Coronary artery (tissue), 2 donors: ENCODE results near the gene CCDC63.
A peak's percentile ranks its signal among the peaks of the same experiment; 100 is the strongest.

ENCODE experiments used
- DNase-seq: peaks from one replicate; pipeline ENCODE4 v3.0.0-alpha.2; 2017; ENCODE audit warnings: low spot score
- H3K27ac ChIP-seq, 2 donors: fragments of 200-600 bp; sonication (generic); one replicate each; pipeline ENCODE4 v1.5.1; 2016 to 2019
- H3K4me3 ChIP-seq: fragments of 200-600 bp; sonication (generic); 2 replicates; pipeline ENCODE4 v1.5.1; 2016; ENCODE audit warnings: mild to moderate bottlenecking, moderate library complexity
- CTCF ChIP-seq: fragments of 200-600 bp; sonication (generic); IDR thresholded peaks from one replicate; pipeline ENCODE4 v1.5.1; 2019; ENCODE audit warnings: antibody characterized with exemption

The CCDC63 gene

GRCh38 chr12:110923692-110924334, 77.0 kb downstream of the CCDC63 start:
- Histone ChIP-seq H3K4me3 (no peak overlapping the region), H3K27ac (no peak overlapping the region)
- no peak for DNase-seq
- no peak for TF ChIP-seq CTCF

- H3K4me3 ChIP-seq: no peak overlapping the region
- DNase-seq: no peak
- TF ChIP-seq CTCF: no peak
- H3K27ac ChIP-seq: no peak overlapping the region
These were observed 80.8 kb downstream of the CCDC63 start for GRCh38 chr12:110927546-110927945.

GRCh38 chr12:110928700-110929099, 81.9 kb downstream of the CCDC63 start:
- DNase-seq: peak; percentile 56
- H3K4me3 ChIP-seq: no peak overlapping the region

GRCh38 chr12:110929818-110930217, 83.0 kb downstream of the CCDC63 start:
- no peak for TF ChIP-seq CTCF
- no peak overlapping the region for H3K4me3 ChIP-seq
- DNase-seq: no peak
- no peak overlapping the region for H3K27ac ChIP-seq

More at GRCh38 chr12:110928700-110929099, 81.9 kb downstream of the CCDC63 start:
- TF ChIP-seq CTCF: no peak
- H3K27ac ChIP-seq: no peak overlapping the region

GRCh38 chr12:110930348-110931314, 83.8 kb downstream of the CCDC63 start:
- no peak for TF ChIP-seq CTCF
- peak; percentile 67 for DNase-seq
- H3K4me3 ChIP-seq: no peak overlapping the region
- no peak overlapping the region for H3K27ac ChIP-seq

- no peak for TF ChIP-seq CTCF
These were observed 84.5 kb downstream of the CCDC63 start for GRCh38 chr12:110931315-110931728.

More at GRCh38 chr12:110931315-110931728, 84.5 kb downstream of the CCDC63 start:
- DNase-seq: peak; percentile 41
- Histone ChIP-seq H3K4me3 (no peak overlapping the region), H3K27ac (no peak overlapping the region)
